ENCODE results near the gene MIP.
"Not testable (repeated sequence)": the region's sequence is repeated elsewhere in the genome, so short reads cannot be mapped to it uniquely, and the experiment has no call there.

The MIP gene

GRCh38 chr12:56401612-56402011 lies 52.8 kb downstream of the MIP start:
- DNase-seq = not testable (repeated sequence)

GRCh38 chr12:56401125-56401524 lies 53.3 kb downstream of the MIP start:
- not testable (repeated sequence) for DNase-seq

All from activated T-cell treated with anti-CD3 and anti-CD28 coated beads, Interleukin-2, amount 50 U/mL, for 1 hour (primary cell).